OCI-LY7 (cell line): ENCODE results near the gene APH1A.

Experiments
- EZH2phosphoT487 ChIP-seq: fragments of 200-600 bp; sonication (generic); IDR thresholded peaks from 2 replicates; pipeline ENCODE4 v1.6.1; 2018; ENCODE audit warnings: low read depth, borderline replicate concordance, mild to moderate bottlenecking, mixed run types, antibody characterized with exemption, low read length, moderate library complexity, mixed read lengths
- TF ChIP-seq, protein P1 (sequence below): fragments of 200-600 bp; sonication (generic); conservative IDR thresholded peaks from 2 replicates; pipeline ENCODE4 v1.5.1; 2014; ENCODE audit warnings: mild to moderate bottlenecking, antibody characterized with exemption, low read length, moderate library complexity, mixed read lengths

DNA sequence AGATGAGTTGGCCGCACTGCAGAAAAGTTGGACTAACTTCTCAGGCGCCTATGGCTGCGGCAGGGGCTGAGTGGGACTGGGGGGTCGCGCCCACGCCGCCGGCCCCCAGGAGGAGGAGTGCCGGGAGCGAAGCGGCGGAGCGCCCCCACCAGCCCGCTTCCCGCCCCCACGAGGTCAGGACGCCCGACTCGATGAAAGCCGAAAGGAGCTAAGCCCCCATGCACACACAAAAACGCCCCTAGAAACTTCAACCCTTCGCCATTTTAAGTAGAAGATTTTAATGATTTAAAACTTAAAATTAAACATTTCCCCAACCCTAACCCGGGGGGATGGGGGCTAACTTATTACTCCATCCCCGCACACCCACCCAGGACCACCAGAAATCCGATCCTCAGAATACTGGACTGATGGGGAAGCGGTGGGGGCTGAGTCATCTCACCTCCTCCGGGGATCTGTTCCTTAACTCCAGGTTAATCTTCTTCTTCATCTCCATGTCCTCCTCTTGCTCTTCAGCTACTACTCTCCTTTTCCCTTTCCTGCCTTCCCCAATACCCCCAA is 33.4 kb downstream of the APH1A start:
- TF ChIP-seq, protein P1, sequence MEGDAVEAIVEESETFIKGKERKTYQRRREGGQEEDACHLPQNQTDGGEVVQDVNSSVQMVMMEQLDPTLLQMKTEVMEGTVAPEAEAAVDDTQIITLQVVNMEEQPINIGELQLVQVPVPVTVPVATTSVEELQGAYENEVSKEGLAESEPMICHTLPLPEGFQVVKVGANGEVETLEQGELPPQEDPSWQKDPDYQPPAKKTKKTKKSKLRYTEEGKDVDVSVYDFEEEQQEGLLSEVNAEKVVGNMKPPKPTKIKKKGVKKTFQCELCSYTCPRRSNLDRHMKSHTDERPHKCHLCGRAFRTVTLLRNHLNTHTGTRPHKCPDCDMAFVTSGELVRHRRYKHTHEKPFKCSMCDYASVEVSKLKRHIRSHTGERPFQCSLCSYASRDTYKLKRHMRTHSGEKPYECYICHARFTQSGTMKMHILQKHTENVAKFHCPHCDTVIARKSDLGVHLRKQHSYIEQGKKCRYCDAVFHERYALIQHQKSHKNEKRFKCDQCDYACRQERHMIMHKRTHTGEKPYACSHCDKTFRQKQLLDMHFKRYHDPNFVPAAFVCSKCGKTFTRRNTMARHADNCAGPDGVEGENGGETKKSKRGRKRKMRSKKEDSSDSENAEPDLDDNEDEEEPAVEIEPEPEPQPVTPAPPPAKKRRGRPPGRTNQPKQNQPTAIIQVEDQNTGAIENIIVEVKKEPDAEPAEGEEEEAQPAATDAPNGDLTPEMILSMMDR: peak; percentile 51
- no peak for TF ChIP-seq EZH2phosphoT487
